Measurements from ENCODE around the gene AFG3L2. TPM values are rescaled to one million over a fixed set of nuclear protein-coding genes. Genes with fewer than 3 reads are reported as not detected.

The AFG3L2 gene
- total RNA-seq, 1 experiment from 2014 or later: 73.5 TPM

DNA sequence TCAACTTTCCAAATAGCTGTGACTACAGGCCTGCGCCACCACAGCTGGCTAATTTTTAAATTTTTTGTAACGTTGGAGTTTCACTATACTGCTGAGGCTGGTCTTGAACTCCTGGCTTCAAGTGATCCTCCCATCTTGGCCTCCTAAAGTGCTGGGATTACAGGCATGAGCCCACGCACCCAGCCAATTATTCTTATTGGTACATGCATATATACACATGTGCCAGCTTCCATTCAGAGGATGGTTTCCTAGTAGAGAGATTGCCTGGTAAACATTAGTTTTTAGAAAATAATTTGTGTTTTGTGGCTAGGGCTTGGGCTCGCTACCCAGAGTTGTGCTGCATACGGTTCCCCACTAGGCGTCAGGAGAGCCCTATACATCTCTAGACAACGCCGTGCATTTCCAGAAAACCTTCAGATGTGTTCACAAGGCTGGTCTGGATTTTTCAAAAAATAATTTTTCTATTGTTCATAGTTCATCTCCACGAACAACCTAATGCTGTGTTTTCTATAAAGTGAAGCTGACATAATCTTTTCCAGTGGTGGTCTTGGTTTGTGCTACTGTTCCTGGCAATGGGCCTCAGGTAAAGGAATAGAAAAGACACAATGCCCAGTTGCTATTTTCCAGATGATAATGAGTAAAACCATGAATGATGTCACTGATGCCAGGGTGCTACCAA lies 14.6 kb upstream of the AFG3L2 start:
- Histone ChIP-seq H3K56ac (ENCODE audit: insufficient read length, low read depth, low read length) (no peak overlapping the region), H3K14ac (ENCODE audit: insufficient read depth, low read length) (no peak overlapping the region), H2BK15ac (ENCODE audit: low read depth, low read length) (no peak overlapping the region)

More for the DNA sequence above, 14.6 kb upstream of the AFG3L2 start:
- Mint-ChIP-seq H3K4me3 (no peak overlapping the region), H3K4me1 (peaks cover 5 to 9% of the 10 kb centered on the region in 2 experiments; a peak in 2 of 4 replicates), H3K9me3 (no peaks in the 10 kb centered on the region), H3K36me3 (ENCODE audit: insufficient read depth in 1 of 3, low read depth in 3 of 3) (no peaks in the 10 kb centered on the region), H3K27ac (no peak overlapping the region), H3K27me3 (ENCODE audit: low read depth) (no peaks in the 10 kb centered on the region)
- Histone ChIP-seq H3K9me3 (ENCODE audit: control insufficient read depth, low read depth, low read length) (no peaks in the 10 kb centered on the region), H3K27ac (ENCODE audit: insufficient read length, low read depth, low read length) (no peak overlapping the region), H3K18ac (ENCODE audit: insufficient read length, low read depth, low read length) (no peak overlapping the region), H3K79me2 (ENCODE audit: insufficient read depth, low read length) (no peaks in the 10 kb centered on the region), H3K23me2 (ENCODE audit: insufficient read length, low read depth, low read length, poor library complexity, severe bottlenecking) (no peaks in the 10 kb centered on the region), H4K20me1 (ENCODE audit: control insufficient read depth, insufficient read depth, insufficient read length) (no peaks in the 10 kb centered on the region), H3K4me2 (ENCODE audit: insufficient read depth, insufficient read length, low read length) (no peak overlapping the region), H3T11ph (ENCODE audit: low read length) (no peak overlapping the region), H2BK120ac (ENCODE audit: low read depth, low read length, poor library complexity, severe bottlenecking) (no peak overlapping the region), H3K23ac (ENCODE audit: insufficient read length, low read depth, low read length) (no peak overlapping the region), H3K4ac (ENCODE audit: low read depth, low read length) (no peak overlapping the region), H3K4me1 (ENCODE audit: insufficient read depth, low read length) (no peaks in the 10 kb centered on the region), H2BK12ac (ENCODE audit: insufficient read length, low read depth, low read length) (no peak overlapping the region), H4K8ac (replicated peaks; ENCODE audit: insufficient read length, low read depth, low read length) (no peak overlapping the region), H3K9ac (ENCODE audit: extremely low read depth, insufficient read length, low read length) (no peak overlapping the region), H2AK5ac (ENCODE audit: insufficient read length, low read length) (no peak overlapping the region), H2BK5ac (ENCODE audit: insufficient read length, low read length) (no peak overlapping the region), H4K91ac (ENCODE audit: insufficient read length, low read depth, low read length) (no peak overlapping the region), H2AFZ (ENCODE audit: low read length) (no peak overlapping the region), H3K27me3 (ENCODE audit: insufficient read depth, low read length) (no peaks in the 10 kb centered on the region), H2BK20ac (ENCODE audit: low read depth, low read length, poor library complexity, severe bottlenecking) (no peak overlapping the region), H3K79me1 (ENCODE audit: insufficient read depth, low read depth, low read length, poor library complexity, severe bottlenecking) (no peaks in the 10 kb centered on the region), H4K5ac (ENCODE audit: insufficient read length, low read depth, low read length) (no peak overlapping the region)
- TF ChIP-seq, protein P1, sequence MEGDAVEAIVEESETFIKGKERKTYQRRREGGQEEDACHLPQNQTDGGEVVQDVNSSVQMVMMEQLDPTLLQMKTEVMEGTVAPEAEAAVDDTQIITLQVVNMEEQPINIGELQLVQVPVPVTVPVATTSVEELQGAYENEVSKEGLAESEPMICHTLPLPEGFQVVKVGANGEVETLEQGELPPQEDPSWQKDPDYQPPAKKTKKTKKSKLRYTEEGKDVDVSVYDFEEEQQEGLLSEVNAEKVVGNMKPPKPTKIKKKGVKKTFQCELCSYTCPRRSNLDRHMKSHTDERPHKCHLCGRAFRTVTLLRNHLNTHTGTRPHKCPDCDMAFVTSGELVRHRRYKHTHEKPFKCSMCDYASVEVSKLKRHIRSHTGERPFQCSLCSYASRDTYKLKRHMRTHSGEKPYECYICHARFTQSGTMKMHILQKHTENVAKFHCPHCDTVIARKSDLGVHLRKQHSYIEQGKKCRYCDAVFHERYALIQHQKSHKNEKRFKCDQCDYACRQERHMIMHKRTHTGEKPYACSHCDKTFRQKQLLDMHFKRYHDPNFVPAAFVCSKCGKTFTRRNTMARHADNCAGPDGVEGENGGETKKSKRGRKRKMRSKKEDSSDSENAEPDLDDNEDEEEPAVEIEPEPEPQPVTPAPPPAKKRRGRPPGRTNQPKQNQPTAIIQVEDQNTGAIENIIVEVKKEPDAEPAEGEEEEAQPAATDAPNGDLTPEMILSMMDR (conservative IDR thresholded peaks at IDR 0.05): peak; percentile 97
- no peak for DNase-seq
- WGBS (ENCODE audit: extremely low coverage, insufficient read length, low lambda C conversion rate): no CpG with 5 or more reads among the region's 9 CpGs
